Neural progenitor cell (in vitro differentiated cells): ENCODE results near the gene SMCO2. TPM values are rescaled to one million over a fixed set of nuclear protein-coding genes. Genes with fewer than 3 reads are reported as not detected.

Experiments
- DNase-seq: peaks from one replicate; pipeline ENCODE4 v3.0.0-alpha.2; 2016; ENCODE audit warnings: low spot score
- H2AFZ ChIP-seq: fragments of 200-600 bp; sonication (generic); replicated peaks from 2 replicates; pipeline ENCODE4 v1.6.1; 2016; ENCODE audit warnings: antibody characterized with exemption
- H3F3A ChIP-seq: fragments of 200-600 bp; sonication (generic); 2 replicates; pipeline ENCODE4 v1.6.1; 2016; ENCODE audit warnings: antibody characterized with exemption, low read depth
- H3K27ac ChIP-seq: fragments of 200-600 bp; sonication (generic); 2 replicates; pipeline ENCODE4 v1.5.1; 2016; ENCODE audit warnings: mild to moderate bottlenecking
- H3K27me3 ChIP-seq: fragments of 200-600 bp; sonication (generic); 2 replicates; pipeline ENCODE4 v1.6.1; 2016; ENCODE audit warnings: mild to moderate bottlenecking, moderate library complexity
- H3K36me3 ChIP-seq: fragments of 200-600 bp; sonication (generic); 2 replicates; pipeline ENCODE4 v1.5.1; 2016
- H3K4me1 ChIP-seq: fragments of 200-600 bp; sonication (generic); 2 replicates; pipeline ENCODE4 v1.6.1; 2016; ENCODE audit warnings: mixed run types
- H3K4me2 ChIP-seq: fragments of 200-600 bp; sonication (generic); 2 replicates; pipeline ENCODE4 v1.6.1; 2016
- H3K4me3 ChIP-seq: fragments of 200-600 bp; sonication (generic); 2 replicates; pipeline ENCODE4 v1.5.1; 2016
- H3K79me2 ChIP-seq: fragments of 200-600 bp; sonication (generic); 2 replicates; pipeline ENCODE4 v1.6.1; 2016; ENCODE audit warnings: low read depth
- H3K9ac ChIP-seq: fragments of 200-600 bp; sonication (generic); 2 replicates; pipeline ENCODE4 v1.6.1; 2016
- H3K9me3 ChIP-seq: fragments of 200-600 bp; sonication (generic); 2 replicates; pipeline ENCODE4 v1.5.1; 2016; ENCODE audit warnings: low read depth
- H4K20me1 ChIP-seq: fragments of 200-600 bp; sonication (generic); 2 replicates; pipeline ENCODE4 v1.6.1; 2016; ENCODE audit warnings: low read depth
- H3K27ac Mint-ChIP-seq: 3 replicates; pipeline ENCODE4 v1.8.0; 2021; ENCODE audit warnings: mixed read lengths
- H3K27me3 Mint-ChIP-seq: 2 replicates; pipeline ENCODE4 v1.8.0; 2022; ENCODE audit warnings: low read depth, mild to moderate bottlenecking, inconsistent platforms, moderate library complexity, mixed read lengths; ENCODE audit not compliant: insufficient read depth
- H3K36me3 Mint-ChIP-seq: 3 replicates; pipeline ENCODE4 v1.8.0; 2021; ENCODE audit warnings: mixed read lengths
- H3K4me1 Mint-ChIP-seq: 3 replicates; pipeline ENCODE4 v1.8.0; 2021; ENCODE audit warnings: mixed read lengths
- H3K4me3 Mint-ChIP-seq: 3 replicates; pipeline ENCODE4 v1.8.0; 2021; ENCODE audit warnings: mild to moderate bottlenecking, moderate library complexity, mixed read lengths
- H3K9me3 Mint-ChIP-seq: 3 replicates; pipeline ENCODE4 v1.8.0; 2020; ENCODE audit warnings: mixed read lengths
- EZH2 ChIP-seq: fragments of 200-600 bp; sonication (generic); IDR thresholded peaks from 2 replicates; pipeline ENCODE4 v1.6.1; 2017; ENCODE audit warnings: antibody characterized with exemption, mild to moderate bottlenecking, moderate library complexity
- EZH2phosphoT487 ChIP-seq: fragments of 200-600 bp; sonication (generic); IDR thresholded peaks from 2 replicates; pipeline ENCODE4 v1.6.1; 2017; ENCODE audit warnings: antibody characterized with exemption
- total RNA-seq: library from RNA; depleted of rRNA; stranded (reverse); fragments of >200 nt; gene quantifications from 2 replicates; pipeline ENCODE4 v1.2.3, GENCODE V29; 2015; ENCODE audit warnings: low replicate concordance
- TF ChIP-seq, protein P1 (sequence below): fragments of 200-600 bp; sonication (generic); IDR thresholded peaks from 2 replicates; pipeline ENCODE4 v1.5.1; 2017; ENCODE audit warnings: antibody characterized with exemption, mild to moderate bottlenecking

Gene SMCO2
- total RNA-seq, 1 donor from 2014 or later: not detected

DNA sequence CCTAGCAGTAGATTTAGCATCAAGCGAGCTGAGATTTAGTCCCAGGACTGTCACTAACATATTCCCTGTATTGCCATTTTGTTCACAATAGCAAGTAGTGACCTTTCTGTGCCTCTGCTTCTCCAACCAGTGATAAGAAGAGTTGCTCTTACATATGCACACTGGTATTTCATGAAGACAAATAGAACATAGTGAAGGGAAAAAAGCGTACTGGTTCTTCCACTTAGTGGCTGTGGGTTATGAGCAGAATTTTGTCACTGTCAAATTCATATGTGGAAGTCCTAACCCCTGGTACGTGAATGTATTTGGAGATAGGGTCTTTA is 65.1 kb downstream of the SMCO2 start:
- Mint-ChIP-seq H3K4me1 (peaks cover 13% of the 10 kb centered on the region), H3K27me3 (no peaks in the 10 kb centered on the region), H3K4me3 (no peak overlapping the region), H3K36me3 (no peaks in the 10 kb centered on the region), H3K27ac (no peak overlapping the region), H3K9me3 (no peaks in the 10 kb centered on the region)
- H3K4me2 ChIP-seq: no peak overlapping the region
- H3K9ac ChIP-seq: no peak overlapping the region
- no peak overlapping the region for H3K4me3 ChIP-seq
- no peaks in the 10 kb centered on the region for H3K27me3 ChIP-seq
- H3K79me2 ChIP-seq: no peaks in the 10 kb centered on the region
- TF ChIP-seq EZH2: no peak
- TF ChIP-seq EZH2phosphoT487: no peak
- TF ChIP-seq, protein P1, sequence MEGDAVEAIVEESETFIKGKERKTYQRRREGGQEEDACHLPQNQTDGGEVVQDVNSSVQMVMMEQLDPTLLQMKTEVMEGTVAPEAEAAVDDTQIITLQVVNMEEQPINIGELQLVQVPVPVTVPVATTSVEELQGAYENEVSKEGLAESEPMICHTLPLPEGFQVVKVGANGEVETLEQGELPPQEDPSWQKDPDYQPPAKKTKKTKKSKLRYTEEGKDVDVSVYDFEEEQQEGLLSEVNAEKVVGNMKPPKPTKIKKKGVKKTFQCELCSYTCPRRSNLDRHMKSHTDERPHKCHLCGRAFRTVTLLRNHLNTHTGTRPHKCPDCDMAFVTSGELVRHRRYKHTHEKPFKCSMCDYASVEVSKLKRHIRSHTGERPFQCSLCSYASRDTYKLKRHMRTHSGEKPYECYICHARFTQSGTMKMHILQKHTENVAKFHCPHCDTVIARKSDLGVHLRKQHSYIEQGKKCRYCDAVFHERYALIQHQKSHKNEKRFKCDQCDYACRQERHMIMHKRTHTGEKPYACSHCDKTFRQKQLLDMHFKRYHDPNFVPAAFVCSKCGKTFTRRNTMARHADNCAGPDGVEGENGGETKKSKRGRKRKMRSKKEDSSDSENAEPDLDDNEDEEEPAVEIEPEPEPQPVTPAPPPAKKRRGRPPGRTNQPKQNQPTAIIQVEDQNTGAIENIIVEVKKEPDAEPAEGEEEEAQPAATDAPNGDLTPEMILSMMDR: no peak
- no peaks in the 10 kb centered on the region for H4K20me1 ChIP-seq
- H2AFZ ChIP-seq: no peak overlapping the region
- no peaks in the 10 kb centered on the region for H3K9me3 ChIP-seq
- no peak for DNase-seq
- H3K27ac ChIP-seq: no peak overlapping the region
- no peaks in the 10 kb centered on the region for H3F3A ChIP-seq
- no peaks in the 10 kb centered on the region for H3K36me3 ChIP-seq
- no peaks in the 10 kb centered on the region for H3K4me1 ChIP-seq

DNA sequence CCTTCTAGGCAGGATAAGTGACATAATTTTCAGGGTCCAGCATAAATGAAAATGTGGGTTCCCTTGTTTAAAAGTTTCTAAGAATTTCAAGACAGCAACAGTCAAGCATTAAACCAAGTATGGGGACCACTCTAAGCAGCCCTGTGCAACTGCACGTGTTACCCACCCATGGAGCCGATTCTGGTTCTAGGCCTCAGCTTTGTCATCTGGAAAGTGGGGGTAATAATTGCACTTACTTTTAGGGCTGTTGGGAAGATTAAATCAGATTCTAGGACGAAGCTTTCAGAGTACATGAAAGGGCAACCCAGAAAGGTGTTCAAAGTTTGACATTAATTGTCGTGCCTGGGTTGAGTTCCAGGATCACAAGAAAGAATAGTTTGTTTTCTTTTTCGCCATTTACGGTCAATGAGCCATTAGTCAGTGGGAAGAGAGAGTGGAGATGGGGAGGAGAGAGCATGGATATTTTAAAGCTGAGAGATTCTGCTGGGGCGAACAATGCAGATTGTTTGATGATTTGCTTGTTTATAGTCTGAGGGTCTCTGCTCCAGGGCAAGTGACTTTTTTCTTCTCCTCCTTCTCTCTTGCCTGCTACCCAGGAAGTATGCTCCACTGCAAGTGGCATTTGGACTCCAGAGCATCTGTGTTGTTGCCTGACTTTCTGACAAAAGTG is 66.8 kb downstream of the SMCO2 start:
- Histone ChIP-seq H3K4me2 (no peak overlapping the region), H3K9ac (no peak overlapping the region), H3K4me3 (no peak overlapping the region), H3K27ac (no peak overlapping the region), H2AFZ (no peak overlapping the region), H3K4me1 (no peaks in the 10 kb centered on the region), H3K36me3 (no peaks in the 10 kb centered on the region), H3K79me2 (no peaks in the 10 kb centered on the region), H4K20me1 (no peaks in the 10 kb centered on the region), H3K27me3 (no peaks in the 10 kb centered on the region), H3K9me3 (no peaks in the 10 kb centered on the region), H3F3A (no peaks in the 10 kb centered on the region)
- no peak for TF ChIP-seq EZH2
- TF ChIP-seq EZH2phosphoT487: no peak
- TF ChIP-seq, protein P1: no peak
- Mint-ChIP-seq H3K36me3 (no peaks in the 10 kb centered on the region), H3K27me3 (no peaks in the 10 kb centered on the region), H3K27ac (no peak overlapping the region), H3K9me3 (no peaks in the 10 kb centered on the region), H3K4me1 (peaks cover 13% of the 10 kb centered on the region), H3K4me3 (no peak overlapping the region)
- DNase-seq: no peak

DNA sequence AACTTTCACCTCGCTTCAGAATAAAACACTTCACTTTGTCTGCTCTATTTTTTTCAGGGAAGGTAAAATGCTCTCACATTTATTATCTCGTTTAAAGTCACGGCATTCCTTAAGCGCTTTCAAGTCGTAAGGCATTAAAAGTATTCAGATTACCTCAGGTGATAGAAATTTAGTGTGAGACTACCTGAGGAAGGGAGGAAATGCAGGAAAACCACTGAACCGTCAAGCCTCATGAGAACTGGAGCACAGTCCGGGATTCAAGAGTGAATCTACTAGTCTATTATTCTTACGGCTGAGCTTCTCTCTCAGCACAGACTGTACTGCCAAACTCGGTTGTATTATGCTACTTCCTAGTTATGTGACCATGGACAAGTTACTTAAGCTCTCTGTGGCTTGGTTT is 69.1 kb downstream of the SMCO2 start:
- no peak overlapping the region for H3K4me3 ChIP-seq
- H3K9me3 ChIP-seq: no peaks in the 10 kb centered on the region
- H3K27ac ChIP-seq: no peak overlapping the region
- peaks cover 13% of the 10 kb centered on the region for H3K4me1 Mint-ChIP-seq
- no peak overlapping the region for H3K4me2 ChIP-seq
- H3K4me3 Mint-ChIP-seq: no peak overlapping the region
- H3K36me3 Mint-ChIP-seq: no peaks in the 10 kb centered on the region
- H4K20me1 ChIP-seq: no peaks in the 10 kb centered on the region
- no peak for DNase-seq
- H3F3A ChIP-seq: no peaks in the 10 kb centered on the region
- TF ChIP-seq EZH2: no peak
- TF ChIP-seq, protein P1: no peak
- no peak for TF ChIP-seq EZH2phosphoT487
- no peaks in the 10 kb centered on the region for H3K4me1 ChIP-seq
- no peak overlapping the region for H3K27ac Mint-ChIP-seq
- no peaks in the 10 kb centered on the region for H3K27me3 ChIP-seq
- no peaks in the 10 kb centered on the region for H3K36me3 ChIP-seq
- no peaks in the 10 kb centered on the region for H3K79me2 ChIP-seq
- no peak overlapping the region for H3K9ac ChIP-seq
- H3K9me3 Mint-ChIP-seq: no peaks in the 10 kb centered on the region
- H3K27me3 Mint-ChIP-seq: no peaks in the 10 kb centered on the region
- no peak overlapping the region for H2AFZ ChIP-seq
